Activated naive CD4-positive, alpha-beta T cell treated with anti-CD3 and anti-CD28 coated beads, Interleukin-2, amount 10 ng/mL, durations not matched to agents 7 days and 5 days (primary cell): ENCODE results near the gene ORAI2.
A peak's percentile ranks its signal among the peaks of the same experiment; 100 is the strongest.

Experiments
- CTCF ChIA-PET: fragments of 350-600 bp; sonication (Branson Sonifier 250); formaldehyde crosslinking; loops from one replicate; lab custom pipeline; 2021; ENCODE audit warnings: antibody characterized with exemption; lab: Charles Lee
- DNase-seq: peaks from one replicate; pipeline ENCODE4 v3.0.0-alpha.2; 2020
- H3K27ac Mint-ChIP-seq: one replicate; pipeline ENCODE4 v1.8.0; 2021; ENCODE audit warnings: mild to moderate bottlenecking, moderate library complexity, mixed read lengths
- H3K27me3 Mint-ChIP-seq: one replicate; pipeline ENCODE4 v1.8.0; 2021; ENCODE audit warnings: mild to moderate bottlenecking, mixed read lengths
- H3K36me3 Mint-ChIP-seq: one replicate; pipeline ENCODE4 v1.8.0; 2021; ENCODE audit warnings: mixed read lengths
- H3K4me1 Mint-ChIP-seq: one replicate; pipeline ENCODE4 v1.8.0; 2021; ENCODE audit warnings: mixed read lengths
- H3K4me3 Mint-ChIP-seq: one replicate; pipeline ENCODE4 v1.8.0; 2021; ENCODE audit warnings: mild to moderate bottlenecking, moderate library complexity, mixed read lengths
- H3K9me3 Mint-ChIP-seq: one replicate; pipeline ENCODE4 v1.8.0; 2021; ENCODE audit warnings: mixed read lengths

Gene ORAI2

DNA sequence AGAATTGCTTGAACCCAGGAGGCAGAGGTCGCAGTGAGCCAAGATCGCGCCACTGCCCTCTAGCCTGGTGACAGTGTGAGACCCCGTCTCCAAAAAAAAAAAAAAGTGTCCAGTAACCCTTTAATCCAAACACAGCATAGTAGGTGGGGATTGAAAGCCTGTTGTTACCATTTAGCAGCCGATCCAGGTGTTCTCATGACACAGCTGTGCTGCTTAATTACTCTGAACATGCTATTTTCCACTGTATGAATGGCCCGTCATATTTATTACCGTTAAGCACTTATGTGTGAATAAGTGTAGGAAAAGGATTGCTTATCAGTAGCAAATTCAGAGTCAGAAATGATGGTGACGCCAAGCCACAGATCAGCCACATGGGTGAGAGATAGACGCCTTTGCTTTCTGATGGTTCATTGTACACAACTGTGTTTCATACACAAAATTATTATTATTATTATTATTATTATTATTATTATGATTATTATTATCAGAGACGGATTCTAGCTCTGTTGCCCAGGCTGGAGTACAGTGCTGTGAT is 11.6 kb upstream of the ORAI2 start:
- no peak overlapping the region for H3K4me3 Mint-ChIP-seq
- no peaks in the 10 kb centered on the region for H3K27me3 Mint-ChIP-seq
- no peak for DNase-seq
- H3K9me3 Mint-ChIP-seq, result no peaks in the 10 kb centered on the region
- peaks cover 74% of the 10 kb centered on the region for H3K4me1 Mint-ChIP-seq
- H3K27ac Mint-ChIP-seq, result no peak overlapping the region
- H3K36me3 Mint-ChIP-seq, result peaks cover 54% of the 10 kb centered on the region
- CTCF ChIA-PET, result interaction anchor here (0.7 to 1.1 kb wide), 2 partner anchors 16 to 18 kb away, joined by 3 to 5 read pairs; no protein-coding TSS in a partner anchor

DNA sequence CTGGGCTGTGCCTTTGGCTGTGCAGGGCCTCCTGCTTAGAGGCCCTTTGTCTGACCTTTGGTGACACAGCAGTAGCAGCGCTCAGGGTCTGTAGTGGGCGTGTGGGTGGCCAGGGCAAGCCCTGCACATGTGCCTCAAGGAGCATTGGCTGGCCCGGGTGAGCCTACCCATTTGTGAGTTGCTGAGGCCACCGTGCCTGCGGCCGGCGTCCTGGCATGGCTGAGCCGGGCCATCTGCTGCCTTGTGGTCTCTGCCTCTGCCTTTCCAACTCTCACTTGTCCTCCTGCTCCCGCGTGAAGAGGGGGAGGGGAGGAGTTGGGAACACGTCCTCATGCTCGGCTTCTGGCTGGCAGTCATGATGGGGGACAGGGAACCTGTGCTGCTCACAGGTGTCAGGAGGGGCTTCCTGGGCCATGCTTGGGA is 9.2 kb upstream of the ORAI2 start:
- Mint-ChIP-seq H3K9me3 (no peaks in the 10 kb centered on the region), H3K27ac (peak overlapping the region; percentile 100), H3K4me3 (no peak overlapping the region), H3K36me3 (peaks cover 52% of the 10 kb centered on the region), H3K4me1 (peaks cover 79% of the 10 kb centered on the region), H3K27me3 (no peaks in the 10 kb centered on the region)
- CTCF ChIA-PET, result no interaction called here
- DNase-seq, result no peak

DNA sequence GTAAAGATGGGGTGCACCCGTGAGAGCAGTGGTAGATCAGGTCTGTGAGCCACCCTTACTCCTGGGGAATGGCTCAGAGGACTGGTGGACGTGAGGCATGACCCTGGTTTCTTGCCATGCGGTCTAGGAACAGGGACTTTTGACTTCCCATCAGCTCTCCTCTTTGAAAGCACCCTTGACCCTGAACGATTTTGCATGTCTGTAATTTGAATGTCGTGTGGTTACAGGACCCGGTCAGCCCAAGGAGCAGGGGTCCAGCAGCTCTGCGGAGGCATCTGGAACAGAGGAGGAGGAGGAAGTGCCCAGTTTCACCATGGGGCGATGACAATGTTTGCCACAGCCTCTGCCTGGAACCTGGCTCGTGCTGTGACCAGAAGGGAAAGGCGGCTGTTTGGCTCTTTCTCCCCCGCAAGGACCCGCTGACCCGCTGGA is 8.6 kb upstream of the ORAI2 start:
- peaks cover 53% of the 10 kb centered on the region for H3K36me3 Mint-ChIP-seq
- no peaks in the 10 kb centered on the region for H3K9me3 Mint-ChIP-seq
- CTCF ChIA-PET, result interaction anchor here (0.9 to 2.8 kb wide), 2 partner anchors 10 to 19 kb away, joined by 3 to 34 read pairs; no protein-coding TSS in a partner anchor
- H3K27me3 Mint-ChIP-seq, result no peaks in the 10 kb centered on the region
- peaks cover 81% of the 10 kb centered on the region for H3K4me1 Mint-ChIP-seq
- no peak for DNase-seq
- H3K4me3 Mint-ChIP-seq, result no peak overlapping the region
- peak overlapping the region; percentile 100 for H3K27ac Mint-ChIP-seq

DNA sequence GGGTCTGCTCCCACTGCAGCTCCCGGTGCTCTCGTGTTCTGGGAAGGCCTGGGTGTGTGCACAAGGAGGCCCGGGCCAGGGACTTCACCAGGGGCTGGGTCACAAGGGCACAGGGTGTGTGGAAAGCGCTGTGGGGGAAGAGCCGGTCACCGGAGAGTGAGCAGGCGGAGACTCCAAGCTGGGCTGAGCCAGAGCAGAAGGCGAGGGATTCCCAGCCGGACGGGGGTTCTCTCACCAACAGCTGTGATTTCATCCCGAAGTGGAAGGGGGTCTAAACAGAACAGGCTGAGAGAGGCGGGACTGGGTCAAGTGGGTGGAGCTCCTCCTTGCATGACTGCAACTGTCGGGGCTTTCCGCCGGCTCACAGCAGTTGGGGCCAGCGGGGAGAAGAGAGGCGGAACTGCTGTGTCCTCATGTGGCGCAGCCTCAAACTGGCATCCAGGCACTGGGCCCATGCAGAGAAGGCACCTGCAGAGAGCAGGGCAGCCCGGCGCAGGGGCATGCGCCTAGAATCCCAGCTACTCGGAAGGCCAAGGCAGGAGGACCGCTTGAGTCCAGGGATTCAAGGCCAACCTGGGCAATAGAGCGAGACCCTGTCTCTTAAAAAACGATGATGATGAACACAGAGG is 7.6 kb upstream of the ORAI2 start:
- H3K4me3 Mint-ChIP-seq, result peak overlapping the region; percentile 73

DNA sequence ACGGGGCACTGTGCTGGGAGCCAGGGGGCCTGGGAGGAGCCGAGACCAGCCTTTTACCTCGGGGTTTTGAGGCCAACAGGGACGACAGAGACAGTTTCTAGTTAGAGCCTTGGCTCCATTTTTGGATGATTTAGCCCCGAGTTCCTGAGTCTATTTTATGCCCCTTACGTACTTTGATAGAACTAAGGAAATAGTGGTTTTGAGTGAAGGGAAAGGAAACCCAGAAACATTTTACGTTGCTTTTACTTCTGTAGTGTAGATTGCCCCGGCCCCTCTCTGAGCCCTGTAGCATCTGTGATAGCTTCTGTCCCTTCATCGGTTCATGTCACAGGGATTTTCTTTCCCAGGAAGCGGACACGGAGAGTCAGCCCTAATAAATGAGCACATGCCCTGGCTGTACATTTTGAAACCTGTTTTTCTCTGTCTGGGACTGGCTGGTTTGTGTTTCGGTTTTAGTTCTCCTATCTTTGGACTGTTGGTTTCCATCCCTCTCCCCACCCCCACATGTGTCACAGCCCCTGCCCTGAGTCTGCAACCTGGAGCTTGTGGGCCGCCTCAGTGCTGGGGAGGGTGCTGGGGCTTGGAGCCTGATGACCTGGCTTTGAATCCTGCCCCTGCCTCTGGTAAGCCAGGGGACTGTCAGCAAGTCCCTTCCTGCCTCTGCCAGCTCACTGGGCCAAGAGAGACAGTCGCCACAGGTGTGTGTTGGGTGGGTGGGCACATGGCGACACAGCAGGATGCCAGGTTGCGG is 6.9 kb upstream of the ORAI2 start:
- Mint-ChIP-seq H3K4me3 (peak overlapping the region; percentile 73), H3K27ac (peak overlapping the region; percentile 100), H3K4me1 (peaks cover 83% of the 10 kb centered on the region), H3K27me3 (no peaks in the 10 kb centered on the region), H3K9me3 (no peaks in the 10 kb centered on the region), H3K36me3 (peaks cover 39% of the 10 kb centered on the region)
- DNase-seq, result peak; percentile 84
- CTCF ChIA-PET, result interaction anchor here (1.1 to 2.8 kb wide), 4 partner anchors 12 to 40 kb away, joined by 3 to 34 read pairs (median 5); no protein-coding TSS in a partner anchor

More for the DNA sequence above, 7.6 kb upstream of the ORAI2 start:
- Mint-ChIP-seq H3K4me1 (peaks cover 82% of the 10 kb centered on the region), H3K9me3 (no peaks in the 10 kb centered on the region), H3K27me3 (no peaks in the 10 kb centered on the region), H3K36me3 (peaks cover 44% of the 10 kb centered on the region), H3K27ac (peak overlapping the region; percentile 100)
- DNase-seq, result peak; percentile 87
- CTCF ChIA-PET, result interaction anchor here (0.7 to 2.8 kb wide), 6 partner anchors 11 to 41 kb away, joined by 3 to 34 read pairs (median 4); no protein-coding TSS in a partner anchor

DNA sequence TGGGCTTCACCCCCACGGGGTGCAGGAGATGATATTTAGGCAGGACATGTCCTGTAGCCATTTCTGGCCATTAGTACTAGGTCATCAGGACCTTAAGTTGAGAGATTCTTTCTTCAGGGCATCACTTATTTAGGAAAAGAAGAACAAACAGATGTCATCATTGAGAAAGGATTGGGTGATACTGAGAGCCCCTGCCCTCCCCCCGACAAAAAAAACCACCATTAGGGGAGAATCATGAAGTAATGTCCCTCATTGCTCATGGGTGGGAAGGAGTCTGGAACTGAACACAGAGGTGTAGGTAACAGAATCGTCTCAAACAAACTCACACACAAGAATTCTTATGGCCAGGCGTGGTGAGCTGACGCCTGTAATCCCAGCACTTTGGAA is 6.4 kb upstream of the ORAI2 start:
- Mint-ChIP-seq H3K4me3 (peak overlapping the region; percentile 73), H3K27ac (peak overlapping the region; percentile 100), H3K4me1 (peaks cover 85% of the 10 kb centered on the region), H3K27me3 (no peaks in the 10 kb centered on the region), H3K36me3 (peaks cover 39% of the 10 kb centered on the region), H3K9me3 (no peaks in the 10 kb centered on the region)
- CTCF ChIA-PET, result interaction anchor here (1.8 to 2.8 kb wide), 2 partner anchors 12 to 40 kb away, joined by 5 to 34 read pairs; no protein-coding TSS in a partner anchor
- no peak for DNase-seq

DNA sequence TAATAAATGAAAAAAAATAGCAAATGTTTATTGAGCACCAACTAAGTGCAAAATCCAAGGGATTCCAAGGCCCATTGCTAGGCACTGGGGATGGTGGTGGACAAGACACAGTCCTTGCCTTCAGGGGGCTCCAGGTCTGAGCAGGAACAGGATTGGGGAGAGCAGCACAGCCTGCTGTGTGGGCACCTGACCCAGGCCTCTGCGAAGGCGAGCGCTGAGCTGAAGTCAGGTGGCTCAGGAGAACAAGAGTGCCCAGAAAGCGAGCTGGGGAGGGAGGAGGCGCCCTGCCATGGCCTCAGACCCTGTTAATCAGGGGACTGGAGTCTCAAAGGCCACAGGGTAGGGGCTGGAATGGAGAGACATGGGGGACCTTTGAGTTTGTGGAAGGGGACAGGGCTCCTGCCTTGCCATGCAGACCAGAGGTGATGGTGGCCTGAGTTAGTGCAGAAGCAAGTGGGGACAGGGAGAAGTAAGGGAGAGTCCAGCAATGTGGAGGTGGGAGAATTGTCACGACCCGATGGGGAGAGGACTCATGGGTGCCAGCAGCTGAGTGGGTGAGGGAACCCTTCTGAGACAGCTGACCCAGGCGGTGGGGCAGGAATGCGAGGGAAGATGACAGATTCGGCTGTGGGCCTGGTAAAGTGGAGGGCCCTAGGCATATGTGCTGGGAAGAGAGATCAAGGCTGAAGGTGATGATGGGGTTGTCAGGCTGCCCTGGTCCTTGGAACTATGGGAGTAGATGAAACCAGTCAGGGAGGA is 4.1 kb upstream of the ORAI2 start:
- no peak for DNase-seq
- Mint-ChIP-seq H3K4me3 (no peak overlapping the region), H3K9me3 (no peaks in the 10 kb centered on the region), H3K27ac (peak overlapping the region; percentile 83), H3K36me3 (peaks cover 32% of the 10 kb centered on the region), H3K4me1 (peaks cover 90% of the 10 kb centered on the region), H3K27me3 (no peaks in the 10 kb centered on the region)
- CTCF ChIA-PET, result no interaction called here

DNA sequence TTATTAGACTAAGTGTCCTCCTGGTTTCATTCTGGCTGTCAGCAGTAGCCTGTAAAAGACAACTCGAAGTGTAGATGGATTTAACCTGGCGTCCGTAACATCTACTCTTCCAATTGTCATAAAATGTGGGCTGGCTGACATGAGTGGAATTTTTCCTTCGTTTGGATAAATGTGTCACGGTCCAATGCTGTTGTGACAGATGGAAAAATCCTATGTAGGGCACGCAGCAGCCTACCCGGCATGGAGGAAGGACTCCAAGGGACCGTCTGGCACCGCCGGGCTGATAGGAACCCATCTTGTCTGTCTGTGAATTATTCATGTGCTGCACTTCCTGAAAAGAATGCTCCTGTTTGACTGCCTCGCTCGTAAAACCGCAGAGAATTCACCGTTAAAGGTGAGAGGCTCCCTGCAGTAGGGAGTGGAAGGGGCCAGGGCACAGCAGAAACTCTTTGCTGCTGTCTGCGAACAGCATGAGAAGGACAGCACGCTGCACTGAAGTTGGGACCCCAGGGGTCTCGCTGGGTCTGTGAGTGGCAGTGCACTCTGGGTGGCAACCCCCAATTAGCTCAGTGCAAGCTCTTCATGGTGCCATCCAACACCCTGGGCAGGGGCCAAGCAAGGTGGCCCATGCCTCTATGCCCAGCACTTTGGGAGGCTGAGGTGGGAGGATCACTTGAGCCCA is 1.6 kb upstream of the ORAI2 start:
- H3K27me3 Mint-ChIP-seq, result no peaks in the 10 kb centered on the region
- DNase-seq, result peak; percentile 71
- H3K4me1 Mint-ChIP-seq, result peaks cover 86% of the 10 kb centered on the region
- no peaks in the 10 kb centered on the region for H3K9me3 Mint-ChIP-seq
- CTCF ChIA-PET, result interaction anchor here (1.0 to 4.6 kb wide), 3 partner anchors 16 to 27 kb away, joined by 3 to 27 read pairs (median 17); no protein-coding TSS in a partner anchor
- peak overlapping the region; percentile 98 for H3K27ac Mint-ChIP-seq
- H3K36me3 Mint-ChIP-seq, result peaks cover 29% of the 10 kb centered on the region
- peak overlapping the region; percentile 71 for H3K4me3 Mint-ChIP-seq

DNA sequence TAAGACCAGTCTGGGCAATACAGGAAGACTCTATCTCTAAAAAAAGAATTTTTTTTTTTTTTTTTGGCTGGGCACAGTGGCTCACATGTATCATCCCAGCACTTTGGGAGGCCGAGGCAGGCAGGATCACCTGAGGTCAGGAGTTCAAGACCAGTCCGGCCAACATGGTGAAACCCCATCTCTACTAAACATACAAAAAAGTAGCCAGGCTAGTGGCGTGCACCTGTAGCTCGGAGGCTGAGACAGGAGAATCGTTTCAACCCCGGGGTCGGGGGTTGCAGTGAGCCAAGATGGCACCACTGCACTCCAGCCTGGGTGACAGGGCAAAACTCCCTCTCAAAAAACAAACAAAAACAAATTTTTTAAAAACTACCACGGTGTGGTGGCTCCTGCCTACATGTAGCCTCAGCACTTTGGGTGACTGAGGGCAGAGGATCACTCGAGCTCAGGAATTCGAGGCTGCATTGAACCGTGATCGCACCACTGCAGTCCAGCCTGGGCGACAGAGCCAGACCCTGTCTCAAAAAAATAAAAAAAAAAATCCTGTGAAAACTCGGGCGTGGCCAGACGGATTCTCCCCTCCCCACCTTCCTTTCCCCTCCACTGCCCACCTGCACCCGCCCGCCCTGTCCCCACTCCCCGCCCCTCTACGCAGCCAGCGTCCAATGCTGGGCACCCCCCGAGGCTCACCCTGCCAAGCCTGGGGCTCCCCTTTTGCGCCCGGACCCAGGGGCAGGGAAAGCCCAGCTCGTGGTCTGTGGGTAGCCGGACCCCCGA is 745 bp upstream of the ORAI2 start:
- DNase-seq, result peak; percentile 35
- Mint-ChIP-seq H3K27me3 (no peaks in the 10 kb centered on the region), H3K4me3 (peak overlapping the region; percentile 71), H3K9me3 (no peaks in the 10 kb centered on the region), H3K27ac (peak overlapping the region; percentile 98), H3K4me1 (peaks cover 80% of the 10 kb centered on the region), H3K36me3 (peaks cover 28% of the 10 kb centered on the region)
- CTCF ChIA-PET, result interaction anchor here (1.0 to 4.6 kb wide), 3 partner anchors 17 to 28 kb away, joined by 3 to 27 read pairs (median 17); no protein-coding TSS in a partner anchor

DNA sequence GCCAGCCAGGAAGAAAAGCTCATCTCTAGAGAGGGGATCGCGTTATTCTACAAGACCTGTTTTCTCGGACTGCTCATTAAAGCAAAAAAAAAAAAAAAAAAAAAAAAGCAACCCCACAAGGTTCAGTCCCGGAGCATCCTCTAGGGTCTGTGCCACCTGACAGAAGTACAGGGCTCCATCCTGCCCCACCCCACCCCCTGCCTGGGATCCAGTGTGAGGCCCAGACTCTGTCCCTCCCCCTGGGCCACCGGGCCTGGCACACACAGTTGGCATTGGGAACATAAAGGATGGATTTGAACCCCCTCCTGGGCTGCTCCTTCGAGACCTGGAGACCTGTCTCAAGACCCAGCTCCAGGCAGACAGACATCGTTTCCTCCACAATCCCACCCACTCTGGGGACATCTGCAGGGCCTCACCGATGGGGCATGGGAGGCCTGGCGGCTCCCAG is 688 bp downstream of the ORAI2 start:
- H3K27me3 Mint-ChIP-seq, result no peaks in the 10 kb centered on the region
- peak overlapping the region; percentile 87 for H3K4me3 Mint-ChIP-seq
- peaks cover 27% of the 10 kb centered on the region for H3K36me3 Mint-ChIP-seq
- DNase-seq, result peak; percentile 52
- no peaks in the 10 kb centered on the region for H3K9me3 Mint-ChIP-seq
- H3K27ac Mint-ChIP-seq, result peak overlapping the region; percentile 91
- CTCF ChIA-PET, result interaction anchor here (1.2 to 4.6 kb wide), 4 partner anchors 12 to 29 kb away, joined by 3 to 27 read pairs (median 18); no protein-coding TSS in a partner anchor
- peaks cover 67% of the 10 kb centered on the region for H3K4me1 Mint-ChIP-seq

DNA sequence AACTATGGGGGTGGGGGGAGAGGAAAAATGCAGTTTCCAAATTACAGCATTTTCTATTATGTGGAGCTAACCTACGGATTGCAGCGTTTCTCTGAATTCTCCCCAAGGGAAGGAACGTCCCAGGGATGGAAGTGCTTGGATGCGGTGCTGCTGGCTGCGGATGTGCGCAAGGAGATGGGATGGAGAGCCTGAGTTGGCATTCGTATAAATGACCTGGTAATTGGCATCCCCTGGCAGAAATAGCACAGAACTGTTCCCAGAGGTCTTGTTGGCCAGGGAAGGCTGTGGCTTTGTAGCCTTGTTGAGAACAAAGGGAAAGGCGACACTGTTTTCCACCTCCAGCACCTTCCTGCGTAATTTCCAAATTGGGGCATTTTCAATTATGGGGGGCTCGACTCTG is 2.7 kb downstream of the ORAI2 start:
- peak overlapping the region; percentile 35 for H3K4me3 Mint-ChIP-seq
- no peaks in the 10 kb centered on the region for H3K9me3 Mint-ChIP-seq
- peaks cover 46% of the 10 kb centered on the region for H3K4me1 Mint-ChIP-seq
- peaks cover 23% of the 10 kb centered on the region for H3K36me3 Mint-ChIP-seq
- H3K27me3 Mint-ChIP-seq, result no peaks in the 10 kb centered on the region
- DNase-seq, result no peak
- H3K27ac Mint-ChIP-seq, result no peak overlapping the region
- CTCF ChIA-PET, result interaction anchor here (1.6 to 4.6 kb wide), 3 partner anchors 11 to 24 kb away, joined by 3 to 27 read pairs (median 23); no protein-coding TSS in a partner anchor
